Neural cell (in vitro differentiated cells): ENCODE results near the gene CPA1.

Source experiments
- EP300 ChIP-seq: fragments of 450-650 bp; conservative IDR thresholded peaks from 2 replicates; pipeline ENCODE4 v1.6.1; 2014; ENCODE audit warnings: antibody characterized with exemption, mild to moderate bottlenecking, moderate library complexity; ENCODE audit not compliant: poor library complexity, severe bottlenecking
- EZH2 ChIP-seq: fragments of 200-600, 300-800 bp; shearing (Covaris generic), sonication (generic); IDR thresholded peaks from 2 replicates; pipeline ENCODE4 v1.6.1; 2014; ENCODE audit warnings: antibody characterized with exemption, low read length, borderline replicate concordance, mild to moderate bottlenecking; ENCODE audit not compliant: insufficient read depth, poor library complexity, severe bottlenecking
- MXI1 ChIP-seq: fragments of 450-650 bp; conservative IDR thresholded peaks from 2 replicates; pipeline ENCODE4 v1.6.1; 2014; ENCODE audit warnings: antibody characterized with exemption, mild to moderate bottlenecking; ENCODE audit not compliant: poor library complexity, severe bottlenecking
- POLR2AphosphoS5 ChIP-seq: IDR thresholded peaks from 2 replicates; pipeline ENCODE4 v1.6.1; 2012
- TF ChIP-seq, protein P1 (sequence below): fragments of 450-650 bp; IDR thresholded peaks from 2 replicates; pipeline ENCODE4 v1.5.1; 2014; ENCODE audit warnings: antibody characterized with exemption, mild to moderate bottlenecking, moderate library complexity; ENCODE audit not compliant: poor library complexity, severe bottlenecking

DNA sequence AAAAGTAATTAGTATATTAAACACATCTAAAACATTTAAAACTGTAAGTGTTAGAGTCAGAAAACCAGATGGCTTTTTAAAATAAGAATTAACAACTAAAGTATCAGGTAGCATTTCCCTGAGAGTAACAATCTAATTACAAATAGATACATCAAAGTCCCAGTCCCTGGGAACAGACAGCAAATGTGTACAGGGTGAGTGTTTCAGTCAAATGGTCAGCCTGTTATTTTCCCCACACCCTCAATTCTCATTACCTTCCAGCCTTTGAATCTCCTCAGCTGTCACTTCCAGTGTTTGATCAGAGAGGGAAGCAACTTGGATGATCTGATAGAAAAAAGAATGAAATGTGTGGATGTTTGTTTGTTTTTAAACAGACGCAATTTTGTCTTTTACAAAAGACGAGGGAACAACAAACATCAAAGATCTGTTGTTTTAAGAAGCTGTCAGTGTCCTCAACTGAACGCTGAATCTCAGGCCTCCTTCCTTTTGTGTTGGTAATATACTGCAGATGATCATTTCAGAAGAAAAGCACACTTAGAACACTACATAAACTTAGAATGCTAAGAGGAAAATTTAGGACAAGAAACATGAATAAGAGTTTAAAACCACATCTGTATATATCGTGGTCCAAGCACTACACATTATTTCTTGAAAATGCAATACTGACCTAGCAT lies 30.7 kb downstream of the CPA1 start:
- TF ChIP-seq, protein P1, sequence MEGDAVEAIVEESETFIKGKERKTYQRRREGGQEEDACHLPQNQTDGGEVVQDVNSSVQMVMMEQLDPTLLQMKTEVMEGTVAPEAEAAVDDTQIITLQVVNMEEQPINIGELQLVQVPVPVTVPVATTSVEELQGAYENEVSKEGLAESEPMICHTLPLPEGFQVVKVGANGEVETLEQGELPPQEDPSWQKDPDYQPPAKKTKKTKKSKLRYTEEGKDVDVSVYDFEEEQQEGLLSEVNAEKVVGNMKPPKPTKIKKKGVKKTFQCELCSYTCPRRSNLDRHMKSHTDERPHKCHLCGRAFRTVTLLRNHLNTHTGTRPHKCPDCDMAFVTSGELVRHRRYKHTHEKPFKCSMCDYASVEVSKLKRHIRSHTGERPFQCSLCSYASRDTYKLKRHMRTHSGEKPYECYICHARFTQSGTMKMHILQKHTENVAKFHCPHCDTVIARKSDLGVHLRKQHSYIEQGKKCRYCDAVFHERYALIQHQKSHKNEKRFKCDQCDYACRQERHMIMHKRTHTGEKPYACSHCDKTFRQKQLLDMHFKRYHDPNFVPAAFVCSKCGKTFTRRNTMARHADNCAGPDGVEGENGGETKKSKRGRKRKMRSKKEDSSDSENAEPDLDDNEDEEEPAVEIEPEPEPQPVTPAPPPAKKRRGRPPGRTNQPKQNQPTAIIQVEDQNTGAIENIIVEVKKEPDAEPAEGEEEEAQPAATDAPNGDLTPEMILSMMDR, result no peak
- TF ChIP-seq EZH2 (no peak), MXI1 (no peak), EP300 (no peak), POLR2AphosphoS5 (no peak)
